H1 (cell line): ENCODE measurements around the gene POFUT2. TPM values are rescaled to one million over a fixed set of nuclear protein-coding genes. Genes with fewer than 3 reads are reported as not detected.

Experiments used
- ATF2 ChIP-seq: IDR thresholded peaks from 2 replicates; pipeline ENCODE4 v1.6.1; 2012; ENCODE audit warnings: low read length, inconsistent platforms
- CTCF ChIP-seq, 3 experiments: IDR thresholded peaks; 1 replicate in 2 of 3; 2 replicates in 1 of 3; pipeline versions ENCODE4 v1.5.1 to v1.6.1; 2011; ENCODE audit warnings: low read length in 3 of 3, mild to moderate bottlenecking in 3 of 3, inconsistent platforms in 2 of 3, low read depth in 1 of 3, moderate library complexity in 1 of 3; ENCODE audit not compliant: insufficient read depth in 1 of 3; ENCODE audit errors: control extremely low read depth in 1 of 3
- POU5F1 ChIP-seq: IDR thresholded peaks from 2 replicates; pipeline ENCODE4 v1.6.1; 2011; ENCODE audit warnings: low read depth, mild to moderate bottlenecking, low read length, moderate library complexity
- SIN3A ChIP-seq, 2 experiments: IDR thresholded peaks in 1 of 2; conservative IDR thresholded peaks in 1 of 2; 2 replicates each; pipeline ENCODE4 v1.6.1; 2011 to 2012; ENCODE audit warnings: low read length in 2 of 2, improper control_type of control experiment in 1 of 2, low read depth in 1 of 2, mild to moderate bottlenecking in 1 of 2
- SRF ChIP-seq: IDR thresholded peaks from 2 replicates; pipeline ENCODE4 v1.6.1; 2011; ENCODE audit warnings: mild to moderate bottlenecking, low read depth, low read length, moderate library complexity
- TCF12 ChIP-seq: IDR thresholded peaks from 2 replicates; pipeline ENCODE4 v1.6.1; 2011; ENCODE audit warnings: low read depth, mild to moderate bottlenecking, low read length
- polyA plus RNA-seq, 7 experiments: library from polyadenylated mRNA; depleted of rRNA in 3 of 7; stranded (reverse) in 5 of 7; unstranded in 2 of 7; fragments of >200 nt in 5 of 7; fragments of 200-250 nt in 2 of 7; gene quantifications; 1 replicate in 5 of 7; 2 replicates in 1 of 7; 4 replicates in 1 of 7; pipeline versions ENCODE4 v1.2.1 to v1.2.3, GENCODE V29; 2011 to 2013; ENCODE audit warnings: missing spikeins in 2 of 7, mixed read lengths in 2 of 7
- total RNA-seq: library from RNA; stranded (reverse); fragmentation: NEBNext Ultra II Directional; extraction: Animal tissue kit (Norgen Biotek cat#: 25700); gene quantifications from 2 replicates; pipeline ENCODE4 v1.2.1, GENCODE V29; 2021

POFUT2 gene
- total and polyA plus RNA-seq, 2 of the 8 experiments (the other 6 are each of a cell fraction or from before 2014, with no cell fraction given), result 13.7 to 32.1 TPM

GRCh38 chr21:45255381-45256020 is 32.2 kb downstream of the POFUT2 start (continued):
- TF ChIP-seq ATF2, result no peak
- TF ChIP-seq SIN3A (conservative IDR thresholded peaks at IDR 0.05 in 1 of 2, IDR thresholded peaks at IDR 0.05 in 1 of 2; ENCODE audit: low read depth in 1 of 2, low read length in 2 of 2), result no peak
- TF ChIP-seq SRF, result no peak
- no peak for TF ChIP-seq CTCF (IDR thresholded peaks at IDR 0.05; ENCODE audit: control extremely low read depth in 1 of 3, insufficient read depth in 1 of 3, low read depth in 1 of 3, low read length in 3 of 3)
- no peak for TF ChIP-seq POU5F1
- no peak for TF ChIP-seq TCF12
